OCI-LY1 (cell line): Measurements from ENCODE around the gene CSF3R.

Experiments used
- CTCF ChIP-seq: fragments of 200-600 bp; sonication (generic), shearing (Covaris generic); IDR thresholded peaks from 2 replicates; pipeline ENCODE4 v1.5.1; 2017; ENCODE audit warnings: mild to moderate bottlenecking, antibody characterized with exemption, low read length, moderate library complexity, mixed read lengths
- EZH2 ChIP-seq: fragments of 200-600 bp; sonication (generic), shearing (Covaris generic); IDR thresholded peaks from 2 replicates; pipeline ENCODE4 v1.8.0; 2017; ENCODE audit warnings: borderline replicate concordance, mixed run types, mild to moderate bottlenecking, antibody characterized with exemption, low read length, moderate library complexity, mixed read lengths

- TF ChIP-seq CTCF (no peak), EZH2 (no peak)
These were observed 19.9 kb upstream of the CSF3R start for GRCh38 chr1:36502616-36503015.
